Hematopoietic multipotent progenitor cell treated with erythropoietin and hydrocortisone succinate and interleukin-3 and kit ligand, for 4 days (in vitro differentiated cells): Measurements from ENCODE around the gene GANAB.
"Not testable (repeated sequence)": the region's sequence is repeated elsewhere in the genome, so short reads cannot be mapped to it uniquely, and the experiment has no call there.

Experiments
- DNase-seq: peaks from one replicate; pipeline ENCODE4 v3.0.0-alpha.2; 2015

The GANAB gene

DNA sequence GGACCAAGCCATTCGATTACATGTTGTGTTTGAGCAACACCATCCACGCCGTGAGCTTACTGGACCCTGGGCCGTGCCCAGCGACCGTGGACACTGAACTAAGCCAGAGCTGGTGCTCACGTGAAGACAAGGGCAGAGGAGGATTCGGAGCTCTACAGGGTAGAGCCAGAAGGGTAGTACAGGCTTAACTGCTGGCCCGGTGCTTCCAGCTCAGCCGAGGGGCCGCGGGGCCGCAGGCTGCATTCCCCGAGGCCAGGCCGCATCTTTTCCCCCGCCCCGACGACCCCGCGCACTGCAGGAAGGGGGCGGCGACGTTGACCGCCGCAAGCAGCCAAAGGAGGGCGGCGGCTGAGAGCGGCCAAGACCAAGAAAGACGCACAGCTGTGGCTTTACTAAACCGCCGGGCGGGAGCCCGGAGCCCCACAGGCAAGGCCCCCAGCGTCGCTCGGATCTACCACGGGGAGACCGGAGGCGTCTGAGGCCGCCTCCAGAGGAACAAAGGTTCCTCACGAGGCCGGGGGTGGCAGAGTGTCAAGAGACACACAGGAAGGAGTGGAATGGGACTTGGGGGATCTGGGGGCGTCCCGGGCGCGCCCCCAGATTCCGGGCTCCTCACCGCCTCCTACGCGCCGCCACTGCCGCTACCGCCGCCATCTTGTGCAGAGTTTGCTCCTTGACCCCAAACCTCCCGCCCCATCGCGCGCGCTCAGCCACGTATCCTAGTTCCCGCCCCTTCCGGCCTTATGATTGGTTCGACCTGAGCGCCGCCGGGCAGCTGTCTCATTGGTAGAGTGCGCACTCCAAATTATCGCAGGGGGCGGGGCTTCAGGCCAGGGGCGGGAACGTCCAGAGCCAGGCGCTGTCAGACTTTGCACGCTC lies at the start of gene GANAB:
TSS of gene GANAB (minus strand) at position 668 of the 879 bp plus-strand sequence. CDS start at position 654, 14 bp downstream.
- DNase-seq = peak; percentile 100

DNA sequence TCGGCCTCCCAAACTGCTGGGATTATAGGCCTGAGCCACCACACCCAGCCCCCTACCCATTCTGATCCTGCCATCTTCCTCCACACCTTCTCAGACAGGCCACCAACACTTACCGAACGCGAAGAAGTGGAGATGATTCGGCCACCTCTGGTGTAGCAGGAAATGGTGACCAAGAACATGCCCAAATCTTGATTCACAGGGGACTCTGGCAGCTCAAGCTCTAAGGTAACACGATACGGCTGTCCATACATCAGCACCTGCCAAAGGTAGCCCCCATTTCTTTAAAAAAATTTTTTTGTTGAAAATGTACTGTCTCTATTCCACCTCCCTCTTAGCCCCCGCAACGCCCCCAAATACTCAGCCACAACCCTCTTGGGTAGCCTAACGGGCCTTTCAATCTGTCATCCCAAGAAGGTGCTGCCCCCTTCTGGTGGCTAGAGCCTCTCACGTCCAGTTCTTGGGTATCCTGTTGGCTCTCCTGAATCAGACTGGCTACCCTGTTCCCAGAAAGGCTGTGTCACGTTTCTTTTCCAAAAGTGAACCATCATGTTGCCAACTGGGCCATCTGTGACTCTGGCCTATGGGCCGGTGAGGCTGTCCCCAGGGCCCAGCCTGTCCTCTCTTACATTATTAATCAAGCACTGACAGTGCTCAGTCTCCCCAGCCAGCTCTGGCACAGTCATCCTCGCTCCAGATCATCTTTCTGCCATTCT lies 48.2 kb upstream of the GANAB start:
- peak; percentile 92 for DNase-seq

DNA sequence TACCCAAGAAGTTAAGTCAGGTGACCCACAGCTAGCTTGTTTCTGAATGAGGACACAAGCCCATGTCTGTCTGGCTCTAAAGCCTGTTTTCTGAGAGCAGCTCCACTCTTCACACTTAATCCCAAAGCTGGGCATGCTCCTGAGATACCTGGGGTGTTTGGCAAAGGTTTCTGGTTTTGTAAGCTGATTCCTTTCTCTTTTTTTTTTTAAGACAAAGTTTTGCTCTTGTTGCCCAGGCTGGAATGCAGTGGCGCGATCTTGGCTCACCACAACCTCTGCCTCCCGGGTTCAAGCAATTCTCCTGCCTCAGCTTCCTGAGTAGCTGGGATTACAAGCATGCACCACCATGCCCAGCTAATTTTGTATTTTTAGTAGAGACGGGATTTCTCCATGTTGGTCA lies 47.2 kb upstream of the GANAB start:
- not testable (repeated sequence) for DNase-seq

DNA sequence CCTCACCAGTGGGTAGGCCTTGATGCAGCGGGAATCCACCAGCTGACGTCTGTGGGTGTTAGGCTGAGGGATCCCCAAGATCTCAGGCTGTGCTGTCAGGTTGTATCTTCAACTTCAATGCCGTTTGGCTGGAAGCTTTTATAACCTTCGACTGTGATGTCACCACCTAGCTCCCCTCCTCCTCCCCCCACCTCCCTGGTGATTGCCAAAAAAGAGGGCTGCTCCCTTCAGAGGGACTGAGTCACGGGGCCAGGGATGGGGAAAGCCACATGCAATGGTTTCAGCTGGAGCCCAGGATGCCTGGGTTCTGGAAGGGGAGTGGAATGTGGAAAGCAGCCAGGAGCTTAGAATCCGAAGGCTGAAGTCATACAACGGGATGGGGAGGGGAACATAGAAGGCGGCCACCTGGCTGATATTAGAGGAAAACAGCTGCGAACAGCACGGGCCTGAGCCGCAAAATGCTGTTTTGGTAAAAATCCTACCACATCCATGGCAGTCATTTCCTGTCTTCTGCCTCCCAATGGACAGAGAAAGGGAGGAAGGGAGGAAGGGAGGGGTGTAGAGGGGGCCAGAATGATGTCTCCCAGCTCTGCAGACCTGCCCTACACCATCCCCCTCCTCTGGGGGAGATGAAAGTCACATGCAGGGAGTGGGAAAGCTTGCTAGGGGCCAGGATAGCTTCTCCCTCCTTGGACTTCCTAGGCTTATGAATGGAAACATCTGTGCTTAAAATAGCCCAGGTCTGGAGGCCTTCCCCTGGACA lies 43.2 kb upstream of the GANAB start, which contains the start of gene LRRN4CL:
TSS of gene LRRN4CL (minus strand) at position 110 of the 763 bp plus-strand sequence. CDS start 1,022 bp downstream, outside the sequence.
- DNase-seq = no peak

DNA sequence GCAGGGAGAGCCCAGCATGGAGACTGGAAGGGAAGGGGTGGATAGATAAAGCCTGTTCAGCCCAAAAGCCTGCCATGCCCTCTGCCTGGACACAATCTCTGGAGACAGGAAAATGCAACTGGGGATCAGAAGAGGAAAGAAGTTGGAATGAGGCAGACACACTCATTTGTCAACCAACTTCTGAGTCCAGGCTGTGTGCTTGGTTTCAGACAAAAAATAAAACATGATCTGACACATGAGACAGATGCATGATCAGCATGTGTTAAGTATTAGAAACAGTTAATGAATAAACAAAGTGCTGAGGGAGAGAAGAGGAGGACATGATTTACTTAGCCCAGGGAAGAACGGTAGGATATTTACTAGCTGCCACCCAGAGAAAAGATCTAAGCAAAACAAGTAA lies 42.1 kb upstream of the GANAB start:
- no peak for DNase-seq

DNA sequence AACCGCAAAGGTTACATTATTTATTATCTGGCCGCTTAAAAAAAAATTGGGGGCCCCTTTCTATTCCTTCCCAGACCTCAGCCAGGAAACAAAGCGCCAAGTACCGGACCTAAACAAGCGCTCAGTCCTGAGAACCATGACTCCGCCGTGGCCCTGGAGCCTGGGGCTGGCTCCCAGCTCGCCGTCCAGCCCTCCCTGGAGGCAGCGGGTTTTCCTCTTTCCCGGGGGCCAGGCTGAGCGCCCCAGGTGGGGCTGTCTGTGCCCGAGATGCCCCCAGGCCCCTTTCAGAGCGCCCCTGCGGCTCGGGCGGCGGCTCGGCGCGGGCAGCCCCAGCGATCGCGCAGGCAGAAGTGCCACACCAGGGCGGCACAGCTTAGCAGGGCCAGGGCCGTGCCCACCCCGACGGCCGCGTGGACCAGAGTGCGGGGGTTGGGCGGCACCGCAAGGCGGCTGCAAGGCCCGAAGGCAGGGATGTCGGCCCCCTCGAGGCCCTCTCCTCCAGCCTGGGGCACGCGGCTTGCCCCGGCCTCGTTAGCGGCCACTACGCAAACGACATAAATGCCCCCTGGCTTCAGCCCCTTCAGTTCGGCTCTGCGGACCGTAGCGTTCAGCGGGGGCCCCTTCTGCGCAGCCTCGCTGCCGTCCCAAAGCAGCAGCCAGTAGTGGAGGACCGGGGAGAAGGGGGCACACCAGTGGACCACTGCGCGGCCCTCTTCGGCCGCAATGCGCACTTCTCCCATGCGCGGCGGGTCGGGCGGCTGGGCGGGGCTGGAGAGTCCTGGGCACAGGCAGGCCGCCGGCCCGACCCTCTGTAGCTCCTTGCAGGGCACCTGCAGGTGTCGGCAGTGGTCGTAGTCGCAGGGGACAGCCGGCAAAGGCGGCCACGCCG lies 41.3 kb upstream of the GANAB start:
- no peak for DNase-seq

DNA sequence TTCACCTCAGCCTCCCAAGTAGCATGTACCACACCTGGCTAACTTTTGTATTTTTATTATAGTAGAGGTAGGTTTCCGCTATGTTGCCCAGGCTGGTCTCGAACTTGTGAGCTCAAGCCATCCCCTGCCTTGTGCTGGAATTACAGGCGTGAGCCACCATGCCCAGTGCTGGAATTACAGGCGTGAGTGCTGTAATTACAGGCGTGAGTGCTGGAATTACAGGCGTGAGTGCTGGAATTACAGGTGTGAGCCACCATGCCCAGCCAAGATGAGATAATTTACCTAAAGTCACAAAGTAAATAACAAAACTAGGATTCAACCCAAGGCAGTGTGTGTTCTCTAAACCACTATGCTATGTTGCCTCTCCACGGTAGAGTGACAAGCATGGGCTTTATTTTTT lies 36.1 kb upstream of the GANAB start:
- DNase-seq = no peak

DNA sequence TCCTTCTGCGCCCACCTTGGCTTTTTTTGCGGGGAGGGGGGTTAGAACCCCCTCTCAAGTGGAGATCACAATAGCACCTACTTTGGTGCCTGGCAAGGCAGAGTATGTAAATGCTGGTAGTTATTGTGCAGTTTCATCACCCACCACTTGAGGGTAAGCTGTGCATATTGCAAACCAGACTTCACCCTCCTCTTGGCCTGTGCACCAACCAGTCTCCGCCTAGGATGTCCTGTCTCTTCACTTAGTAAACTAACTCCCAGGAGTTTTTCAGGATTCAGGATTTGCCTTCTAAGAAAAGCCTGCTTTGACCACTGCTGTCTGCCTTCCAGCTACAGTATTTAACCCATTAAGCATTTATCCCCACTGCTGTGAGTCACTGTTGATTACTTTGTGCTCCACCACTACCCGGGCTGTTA lies 34.4 kb upstream of the GANAB start:
- DNase-seq = peak; percentile 92

DNA sequence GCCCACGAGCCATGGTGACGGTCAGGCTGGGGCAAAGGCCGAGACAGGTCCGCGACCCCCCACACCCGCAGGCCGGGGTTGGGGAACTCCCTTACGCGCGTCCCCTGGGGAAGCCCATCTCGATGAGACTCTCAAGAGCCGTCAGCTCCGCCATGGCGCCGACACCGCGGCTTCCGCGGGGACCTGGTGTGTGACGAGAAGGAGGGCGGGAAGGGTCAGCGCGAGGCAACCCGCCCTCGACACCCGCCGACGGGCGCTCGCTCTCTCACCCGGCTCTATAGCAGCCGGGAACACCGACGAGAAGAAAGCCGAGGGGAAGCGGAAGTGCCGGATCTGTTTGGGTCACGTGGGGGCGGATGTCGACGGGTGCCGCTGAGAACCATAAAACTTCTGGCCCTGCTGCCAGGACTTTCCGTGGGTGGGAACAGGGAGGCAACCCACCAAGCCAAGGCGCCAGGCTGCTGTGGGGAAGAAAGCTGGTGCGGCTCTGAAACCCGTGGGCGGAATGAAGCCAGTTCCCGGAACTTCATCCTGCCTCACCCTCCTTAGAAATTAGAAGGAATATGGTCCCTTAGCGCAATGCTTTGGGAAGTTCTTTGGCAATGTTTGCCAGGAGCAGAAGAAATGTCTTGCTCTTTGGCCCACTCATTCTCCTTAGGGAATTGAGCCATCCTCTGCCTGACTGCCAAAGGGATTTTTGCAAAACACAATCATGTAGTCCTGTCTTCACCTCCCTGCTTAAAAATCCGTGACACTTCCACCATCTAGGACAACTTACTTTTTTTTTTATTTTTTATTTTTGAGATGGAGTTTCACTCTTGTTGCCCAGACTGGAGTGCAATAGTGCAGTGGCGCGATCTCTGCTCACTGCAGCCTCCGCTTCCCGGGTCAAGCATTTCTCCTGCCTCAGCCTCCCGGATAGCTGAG lies 32.6 kb upstream of the GANAB start, which contains the start of gene UBXN1:
TSS of gene UBXN1 (minus strand) at position 304 of the 927 bp plus-strand sequence. CDS start at position 154, 150 bp downstream.
- DNase-seq = peak; percentile 96

DNA sequence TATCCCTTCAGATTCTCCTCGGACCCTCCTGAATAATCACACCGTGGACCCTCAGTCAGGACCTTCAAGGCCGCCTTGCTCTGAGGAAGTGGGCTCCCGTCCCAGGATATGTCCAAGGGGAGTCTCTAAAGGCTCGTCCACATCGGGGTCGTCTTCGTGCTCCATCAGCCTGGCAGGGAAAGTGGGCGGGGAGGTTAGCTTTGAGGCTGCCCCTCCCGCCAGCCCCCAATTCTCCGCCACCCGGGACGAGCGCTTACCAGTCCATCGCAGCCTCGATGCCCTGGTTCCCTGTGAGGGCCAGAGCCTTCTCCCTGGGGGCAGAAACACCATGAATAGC lies 32.0 kb upstream of the GANAB start:
- no peak for DNase-seq

DNA sequence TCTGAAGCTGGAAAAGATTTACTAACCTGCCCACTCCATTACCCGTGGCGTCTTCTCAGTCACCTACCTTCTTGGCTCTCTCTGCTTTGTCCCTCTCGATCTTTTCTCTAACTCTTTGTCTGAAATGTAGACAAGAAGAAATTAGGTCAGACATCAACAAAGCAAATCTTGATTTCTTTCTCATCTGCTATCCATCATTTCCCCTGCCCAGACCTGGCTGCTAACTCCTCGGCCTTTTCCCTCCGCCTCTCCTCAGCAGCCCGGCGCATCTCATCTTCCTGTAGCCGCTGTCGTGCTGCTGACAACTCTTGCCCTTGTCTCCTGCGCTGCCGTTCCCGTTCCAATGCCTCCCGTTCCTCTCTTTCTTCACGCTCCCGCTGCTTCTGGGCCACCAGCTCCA lies 31.3 kb upstream of the GANAB start:
- DNase-seq = no peak

DNA sequence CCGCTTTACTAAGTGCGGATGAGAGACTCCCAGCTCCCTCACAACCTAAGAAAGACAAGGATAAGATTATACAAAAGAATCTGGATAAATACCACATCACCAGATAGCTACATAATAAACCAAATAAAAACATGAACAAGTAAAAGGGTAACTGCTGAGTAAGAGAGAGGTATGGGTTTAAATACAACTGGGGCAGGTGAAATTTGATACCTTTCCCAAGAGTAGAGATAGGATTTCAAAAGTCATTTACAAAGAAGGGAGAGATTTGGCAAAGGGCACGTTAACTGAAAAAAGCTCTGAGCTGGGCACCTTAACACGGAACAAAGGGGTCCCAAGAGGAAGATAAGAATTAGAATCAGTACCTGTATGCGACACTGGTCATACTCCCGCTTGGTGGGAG lies 30.7 kb upstream of the GANAB start:
- no peak for DNase-seq

DNA sequence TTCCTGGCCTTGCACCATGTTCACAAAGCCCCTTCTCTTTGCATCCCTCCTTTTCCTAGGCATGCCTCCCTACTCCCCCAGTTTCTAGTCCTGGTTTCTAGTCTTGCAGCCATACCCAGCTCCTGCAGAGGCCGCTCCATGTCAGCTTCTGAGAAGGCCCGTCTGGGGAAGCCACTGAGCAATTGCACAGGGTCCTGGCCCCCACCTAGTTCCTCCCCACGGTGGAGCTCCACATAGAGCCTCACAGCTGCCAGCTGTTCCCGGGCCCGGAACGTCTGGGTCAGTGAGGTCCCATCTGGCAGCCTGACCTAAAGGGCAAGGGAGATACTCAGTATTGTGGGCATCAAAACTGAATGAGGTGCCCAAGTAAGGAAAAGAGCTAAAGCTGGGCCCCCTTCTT lies 30.3 kb upstream of the GANAB start:
- peak; percentile 13 for DNase-seq

DNA sequence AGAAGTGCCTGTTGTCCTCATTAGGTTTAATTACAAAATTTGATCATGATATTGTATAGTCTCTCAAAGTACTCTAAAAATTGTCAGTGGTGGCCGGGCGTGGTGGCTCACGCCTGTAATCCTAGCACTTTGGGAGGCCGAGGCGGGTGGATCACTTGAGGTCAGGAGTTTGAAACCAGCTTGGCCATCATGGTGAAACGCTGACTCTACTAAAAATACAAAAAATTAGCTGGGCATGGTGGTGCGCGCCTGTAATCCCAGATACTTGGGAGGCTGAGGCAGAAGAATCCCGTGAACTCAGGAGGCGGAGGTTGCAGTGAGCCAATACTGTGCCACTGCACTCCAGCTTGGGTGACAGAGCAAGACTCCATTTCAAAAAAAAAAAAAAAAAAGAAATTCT lies 29.0 kb upstream of the GANAB start:
- DNase-seq = not testable (repeated sequence)

DNA sequence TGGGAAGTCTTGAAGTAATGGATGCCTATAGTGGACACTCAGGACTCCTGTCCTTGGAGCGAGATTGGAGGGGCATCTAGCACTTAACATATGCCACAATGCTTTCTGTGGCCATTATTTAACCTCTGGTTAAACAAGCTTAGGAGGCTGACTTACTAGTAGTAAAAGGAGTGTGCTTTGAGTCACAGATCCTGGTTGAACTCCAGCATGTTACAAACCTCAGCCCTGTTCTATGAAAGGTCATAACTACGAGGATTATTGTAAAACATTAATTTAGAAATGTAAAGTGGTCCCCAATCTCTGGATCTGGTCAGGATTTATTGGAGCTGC lies 26.7 kb upstream of the GANAB start:
- no peak for DNase-seq

DNA sequence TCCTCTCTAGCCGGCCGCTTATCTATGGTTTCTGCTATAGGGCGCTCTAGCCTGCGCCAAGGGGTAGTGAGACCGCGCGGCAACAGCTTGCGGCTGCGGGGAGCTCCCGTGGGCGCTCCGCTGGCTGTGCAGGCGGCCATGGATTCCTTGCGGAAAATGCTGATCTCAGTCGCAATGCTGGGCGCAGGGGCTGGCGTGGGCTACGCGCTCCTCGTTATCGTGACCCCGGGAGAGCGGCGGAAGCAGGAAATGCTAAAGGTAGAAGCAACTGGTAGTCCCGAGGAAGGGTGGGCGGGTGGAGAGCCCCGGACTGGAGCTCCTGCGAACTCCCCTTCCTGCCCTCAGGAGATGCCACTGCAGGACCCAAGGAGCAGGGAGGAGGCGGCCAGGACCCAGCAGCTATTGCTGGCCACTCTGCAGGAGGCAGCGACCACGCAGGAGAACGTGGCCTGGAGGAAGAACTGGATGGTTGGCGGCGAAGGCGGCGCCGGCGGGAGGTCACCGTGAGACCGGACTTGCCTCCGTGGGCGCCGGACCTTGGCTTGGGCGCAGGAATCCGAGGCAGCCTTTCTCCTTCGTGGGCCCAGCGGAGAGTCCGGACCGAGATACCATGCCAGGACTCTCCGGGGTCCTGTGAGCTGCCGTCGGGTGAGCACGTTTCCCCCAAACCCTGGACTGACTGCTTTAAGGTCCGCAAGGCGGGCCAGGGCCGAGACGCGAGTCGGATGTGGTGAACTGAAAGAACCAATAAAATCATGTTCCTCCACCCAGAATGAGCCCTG lies 25.4 kb upstream of the GANAB start, which contains the start of the genes LBHD1 and UQCC3:
TSS of gene LBHD1 (minus strand) at position 660 of the 782 bp plus-strand sequence. CDS start 2,236 bp downstream, outside the sequence.
TSS of gene UQCC3 (plus strand) at position 66 of the 782 bp plus-strand sequence. CDS start at position 139, 73 bp downstream.
- DNase-seq = peak; percentile 92

DNA sequence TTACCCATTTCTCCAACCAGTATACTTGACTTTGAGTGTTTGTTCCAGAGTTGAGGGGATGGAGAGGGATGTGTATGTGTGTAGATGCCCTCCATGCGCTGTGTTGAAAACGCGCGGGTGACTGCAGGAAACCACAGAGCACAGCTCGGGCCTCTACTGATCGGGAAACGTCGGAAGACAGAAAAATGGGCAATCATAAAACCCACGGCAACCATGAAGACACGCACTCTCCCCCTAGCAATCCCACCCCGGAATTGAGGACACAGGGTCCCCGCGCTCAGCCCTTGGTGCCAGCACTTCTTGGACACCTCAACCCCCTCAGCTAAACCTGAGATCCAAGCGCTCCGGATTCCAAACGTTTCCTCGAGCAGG lies 24.8 kb upstream of the GANAB start:
- no peak for DNase-seq

DNA sequence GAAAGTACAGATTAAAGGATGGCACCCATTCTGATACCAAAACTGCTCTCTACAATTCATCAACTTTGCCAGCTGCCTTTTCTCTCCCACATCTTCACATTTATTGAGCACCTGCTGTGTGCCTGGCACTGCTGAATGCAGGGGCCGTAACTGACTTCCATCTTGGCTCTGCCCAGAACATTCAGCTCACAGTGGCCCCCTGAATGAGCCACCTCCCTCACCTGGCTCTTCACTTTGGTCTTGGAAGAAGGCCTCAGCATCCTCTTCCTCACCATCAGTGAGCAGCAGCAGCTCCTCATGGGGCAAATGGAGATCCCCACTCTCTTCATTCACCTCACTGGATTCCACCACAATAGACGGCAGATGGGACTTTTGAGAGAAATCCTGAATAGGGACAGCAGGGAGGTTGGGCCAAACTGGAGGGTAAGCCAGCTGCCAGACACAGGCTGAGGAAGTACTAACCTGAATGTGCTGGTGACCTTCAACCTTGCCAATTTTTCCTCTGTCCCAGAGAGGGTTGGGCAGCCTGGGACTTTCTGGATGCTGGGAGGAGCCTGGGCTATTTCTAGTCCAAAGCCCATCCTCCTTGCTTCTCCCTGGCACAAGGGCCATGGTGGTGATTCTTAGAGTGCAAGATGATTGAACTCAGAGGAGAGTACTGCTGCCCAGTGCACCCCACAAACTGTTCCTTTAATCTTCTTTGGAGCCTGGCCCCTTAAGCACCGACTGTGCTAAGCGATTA lies 23.2 kb upstream of the GANAB start:
- DNase-seq = peak; percentile 39

DNA sequence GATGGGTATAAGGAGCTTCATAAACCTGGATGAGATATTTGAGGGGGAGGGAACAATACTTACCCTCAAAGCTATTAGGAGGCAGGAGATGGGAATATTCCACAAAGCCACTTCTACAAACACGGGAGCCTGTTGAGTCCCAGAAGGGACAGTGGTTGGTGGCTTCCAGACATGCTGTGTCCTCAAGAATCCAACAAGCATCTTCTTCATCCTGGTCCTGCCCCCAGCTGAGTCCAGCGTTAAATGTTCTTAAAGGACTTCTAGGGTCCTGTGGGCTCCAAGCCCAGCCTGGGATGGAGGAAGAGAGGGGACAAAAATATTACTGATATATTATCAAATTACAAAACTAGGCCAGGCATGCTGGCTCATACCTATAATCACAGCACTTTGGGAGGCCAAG lies 21.0 kb upstream of the GANAB start:
- DNase-seq = no peak
